ENCODE results near the gene OTUD4.
"Not testable (repeated sequence)": the region's sequence is repeated elsewhere in the genome, so short reads cannot be mapped to it uniquely, and the experiment has no call there.

The OTUD4 gene, protein sequence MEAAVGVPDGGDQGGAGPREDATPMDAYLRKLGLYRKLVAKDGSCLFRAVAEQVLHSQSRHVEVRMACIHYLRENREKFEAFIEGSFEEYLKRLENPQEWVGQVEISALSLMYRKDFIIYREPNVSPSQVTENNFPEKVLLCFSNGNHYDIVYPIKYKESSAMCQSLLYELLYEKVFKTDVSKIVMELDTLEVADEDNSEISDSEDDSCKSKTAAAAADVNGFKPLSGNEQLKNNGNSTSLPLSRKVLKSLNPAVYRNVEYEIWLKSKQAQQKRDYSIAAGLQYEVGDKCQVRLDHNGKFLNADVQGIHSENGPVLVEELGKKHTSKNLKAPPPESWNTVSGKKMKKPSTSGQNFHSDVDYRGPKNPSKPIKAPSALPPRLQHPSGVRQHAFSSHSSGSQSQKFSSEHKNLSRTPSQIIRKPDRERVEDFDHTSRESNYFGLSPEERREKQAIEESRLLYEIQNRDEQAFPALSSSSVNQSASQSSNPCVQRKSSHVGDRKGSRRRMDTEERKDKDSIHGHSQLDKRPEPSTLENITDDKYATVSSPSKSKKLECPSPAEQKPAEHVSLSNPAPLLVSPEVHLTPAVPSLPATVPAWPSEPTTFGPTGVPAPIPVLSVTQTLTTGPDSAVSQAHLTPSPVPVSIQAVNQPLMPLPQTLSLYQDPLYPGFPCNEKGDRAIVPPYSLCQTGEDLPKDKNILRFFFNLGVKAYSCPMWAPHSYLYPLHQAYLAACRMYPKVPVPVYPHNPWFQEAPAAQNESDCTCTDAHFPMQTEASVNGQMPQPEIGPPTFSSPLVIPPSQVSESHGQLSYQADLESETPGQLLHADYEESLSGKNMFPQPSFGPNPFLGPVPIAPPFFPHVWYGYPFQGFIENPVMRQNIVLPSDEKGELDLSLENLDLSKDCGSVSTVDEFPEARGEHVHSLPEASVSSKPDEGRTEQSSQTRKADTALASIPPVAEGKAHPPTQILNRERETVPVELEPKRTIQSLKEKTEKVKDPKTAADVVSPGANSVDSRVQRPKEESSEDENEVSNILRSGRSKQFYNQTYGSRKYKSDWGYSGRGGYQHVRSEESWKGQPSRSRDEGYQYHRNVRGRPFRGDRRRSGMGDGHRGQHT

DNA sequence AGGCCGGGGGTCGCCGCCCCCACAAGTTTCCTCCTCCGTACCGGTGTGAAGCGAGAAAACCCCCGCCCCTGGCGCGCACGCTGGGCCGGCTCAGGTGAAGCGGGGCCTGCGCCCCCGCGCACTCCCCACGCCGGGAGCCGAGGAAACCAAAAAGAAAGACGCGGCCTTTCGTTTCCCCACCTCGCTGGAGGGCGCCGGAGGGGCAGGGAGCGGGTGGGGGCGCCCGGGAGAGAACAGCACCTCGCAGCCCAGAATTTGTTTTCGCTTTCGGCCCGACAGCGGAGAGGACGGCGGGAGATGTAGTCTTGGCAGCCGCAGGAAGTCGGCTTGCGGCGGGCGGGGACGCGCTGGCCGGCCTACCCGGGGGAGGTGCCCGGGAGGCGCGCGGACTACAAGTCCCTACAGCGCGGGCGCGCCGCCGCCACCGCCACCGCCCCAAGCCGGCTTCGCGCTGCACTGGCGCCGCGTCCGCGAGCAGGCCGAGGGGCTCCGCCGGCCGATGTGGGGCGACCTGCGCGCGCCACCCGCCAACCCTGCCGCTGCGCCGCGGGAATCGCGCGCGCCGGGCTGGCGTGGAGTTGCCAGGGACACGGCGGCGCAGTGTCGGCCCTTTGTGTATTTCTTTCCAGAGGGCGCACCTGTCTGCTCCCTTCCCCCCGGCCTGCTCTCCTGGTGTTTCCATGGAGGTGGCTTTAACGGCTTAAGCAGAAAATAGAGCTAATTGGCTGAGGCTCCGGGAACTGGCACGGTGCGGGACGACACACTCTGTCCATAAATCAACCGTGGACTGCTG, at the start of gene OTUD4:
TSS of gene OTUD4 (minus strand) at position 292 of the 793 bp plus-strand sequence. CDS start 616 bp downstream, outside the sequence.
- peak; percentile 78 for DNase-seq

DNA sequence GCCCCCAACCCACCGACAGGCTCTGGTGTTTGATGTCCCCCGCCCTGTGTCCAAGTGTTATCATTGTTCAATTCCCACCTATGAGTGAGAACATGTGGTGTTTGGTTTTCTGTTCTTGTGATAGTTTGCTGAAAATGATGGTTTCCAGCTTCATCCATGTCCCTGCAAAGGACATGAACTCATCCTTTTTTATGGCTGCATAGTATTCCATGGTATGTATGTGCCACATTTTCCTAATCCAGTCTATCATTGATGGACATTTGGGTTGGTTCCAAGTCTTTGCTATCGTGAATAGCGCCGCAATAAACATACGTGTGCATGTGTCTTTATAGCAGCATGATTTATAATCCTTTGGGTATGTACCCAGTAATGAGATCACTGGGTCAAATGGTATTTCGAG, 42.8 kb upstream of the OTUD4 start:
- DNase-seq: not testable (repeated sequence)

DNA sequence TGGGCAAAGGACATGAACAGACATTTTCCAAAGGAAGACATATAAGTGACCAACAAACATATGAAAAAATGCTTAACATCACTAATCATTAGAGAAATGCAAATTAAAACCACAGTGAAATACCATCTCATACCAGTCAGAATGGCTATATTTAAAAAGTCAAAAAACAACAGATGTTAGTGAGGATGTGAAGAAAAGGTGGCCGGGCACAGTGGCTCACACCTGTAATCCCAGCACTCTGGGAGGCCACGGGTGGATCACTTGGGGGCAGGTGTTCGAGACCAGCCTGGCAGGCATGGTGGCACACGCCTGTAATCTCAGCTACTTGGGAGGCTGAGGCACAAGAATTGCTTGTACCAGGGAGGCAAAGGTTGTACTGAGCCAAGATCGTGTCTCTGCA, 41.1 kb upstream of the OTUD4 start:
- DNase-seq: not testable (repeated sequence)

DNA sequence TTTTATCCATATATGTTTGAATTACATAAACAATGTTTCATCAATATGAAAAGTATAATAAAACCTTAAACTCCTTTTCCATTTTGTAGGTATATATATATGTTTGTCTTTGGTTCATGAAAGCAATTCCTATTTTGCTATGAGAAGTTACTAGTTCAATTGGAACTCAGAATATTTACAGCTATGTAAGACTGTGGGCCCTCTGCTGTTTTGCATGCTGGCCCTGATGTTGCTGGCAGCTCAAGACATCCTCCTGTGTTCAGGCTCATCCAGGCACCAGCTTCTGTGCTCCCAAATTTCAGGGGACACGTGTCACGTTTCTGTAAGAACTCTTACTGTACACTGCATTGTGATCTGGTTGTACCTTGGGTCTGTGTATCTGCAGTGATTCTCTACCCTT, 38.7 kb upstream of the OTUD4 start:
- DNase-seq: no peak

DNA sequence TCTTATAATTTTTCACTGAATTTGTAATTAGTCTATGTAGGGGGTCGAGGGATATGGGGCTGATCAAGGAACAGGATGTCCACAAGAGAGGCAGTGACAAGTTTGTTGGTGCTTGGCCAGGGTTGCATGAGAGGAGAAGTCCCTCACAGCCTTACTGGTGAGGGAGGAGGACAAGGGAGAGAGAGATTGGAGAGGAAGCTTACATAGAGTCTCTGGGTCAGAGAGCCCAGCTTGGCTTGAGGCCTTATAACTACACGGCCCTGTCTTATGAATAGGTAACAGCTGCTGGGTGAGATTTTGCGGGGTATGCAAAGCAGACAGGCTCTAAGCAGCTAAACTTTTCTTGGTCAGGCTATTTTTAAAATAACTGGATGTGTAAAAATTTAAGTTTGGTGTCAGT, 37.9 kb upstream of the OTUD4 start:
- no peak for DNase-seq

DNA sequence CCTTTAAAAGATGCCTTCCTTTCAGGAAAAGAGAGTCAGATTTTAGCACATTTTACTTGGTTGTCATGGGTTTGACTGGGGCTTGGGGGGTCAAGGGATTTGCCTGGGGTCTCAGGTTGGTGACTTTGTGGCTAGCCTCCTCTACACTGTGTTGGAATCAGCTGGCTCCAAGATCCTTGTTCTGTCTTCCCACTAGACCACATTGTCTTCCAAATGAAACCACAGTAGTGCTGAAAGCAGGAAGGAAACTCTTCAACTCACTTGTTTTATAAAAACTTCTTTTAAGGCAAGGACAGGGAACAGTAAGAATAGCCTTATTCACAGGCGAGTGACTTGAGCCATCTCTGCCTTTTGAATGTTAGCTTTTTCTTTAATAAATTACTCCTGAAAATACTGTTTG, 37.0 kb upstream of the OTUD4 start:
- DNase-seq: no peak

DNA sequence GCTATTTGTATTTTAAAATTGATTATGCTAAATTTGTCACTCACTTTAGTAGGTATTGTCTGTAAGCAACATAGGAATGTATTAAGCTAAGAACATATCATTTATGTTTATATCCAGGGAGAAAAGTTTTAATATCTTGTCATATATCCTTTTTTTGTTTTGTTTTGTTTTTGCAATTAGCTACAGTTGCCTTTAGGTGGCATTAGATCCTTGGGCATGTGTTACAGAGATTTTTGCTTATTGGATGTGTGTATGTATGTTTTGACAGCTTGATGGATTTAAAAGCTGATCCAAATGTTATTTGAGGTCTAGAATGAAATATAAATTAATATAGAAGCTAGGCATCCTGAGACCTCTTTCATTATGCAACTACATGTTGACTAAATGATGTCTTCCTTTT, 36.1 kb upstream of the OTUD4 start:
- no peak for DNase-seq

DNA sequence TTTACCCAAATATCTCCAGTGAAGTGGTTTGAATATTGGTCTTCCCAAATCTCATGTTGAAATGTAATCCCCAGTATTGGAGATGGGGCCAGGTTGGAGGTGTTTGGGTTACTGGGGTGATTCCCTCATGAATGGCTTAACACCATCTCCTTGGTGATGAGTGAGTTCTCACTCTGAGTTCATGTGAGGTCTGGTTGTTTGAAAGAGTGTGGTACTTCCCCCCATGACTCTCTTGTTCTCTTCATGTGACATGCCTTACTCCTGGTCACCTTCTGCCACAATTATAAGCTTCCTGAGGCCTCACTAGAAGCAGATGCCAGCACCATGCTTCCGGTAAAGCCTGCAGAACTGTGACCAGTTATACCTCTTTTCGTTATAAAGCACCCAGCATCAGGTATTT, 32.9 kb upstream of the OTUD4 start:
- no peak for DNase-seq

DNA sequence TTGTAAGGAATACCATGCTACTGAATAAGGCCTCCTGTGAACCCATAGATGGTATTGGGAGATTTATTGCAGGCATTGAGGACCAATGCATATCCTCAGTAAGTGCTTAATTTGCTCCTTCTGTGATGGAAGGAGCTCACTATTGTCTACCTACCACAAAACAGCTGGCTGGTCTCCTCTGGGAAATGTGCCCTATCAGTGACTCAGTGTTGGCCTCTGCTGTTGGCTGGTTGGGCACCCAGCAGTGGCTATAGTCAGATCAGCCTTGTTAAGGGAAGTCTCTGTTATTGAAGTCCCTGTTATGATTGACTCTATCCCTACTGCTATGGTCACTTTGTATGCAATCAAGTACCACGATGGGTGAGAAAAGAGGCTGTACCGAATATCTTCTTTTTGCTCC, 27.5 kb upstream of the OTUD4 start:
- no peak for DNase-seq

DNA sequence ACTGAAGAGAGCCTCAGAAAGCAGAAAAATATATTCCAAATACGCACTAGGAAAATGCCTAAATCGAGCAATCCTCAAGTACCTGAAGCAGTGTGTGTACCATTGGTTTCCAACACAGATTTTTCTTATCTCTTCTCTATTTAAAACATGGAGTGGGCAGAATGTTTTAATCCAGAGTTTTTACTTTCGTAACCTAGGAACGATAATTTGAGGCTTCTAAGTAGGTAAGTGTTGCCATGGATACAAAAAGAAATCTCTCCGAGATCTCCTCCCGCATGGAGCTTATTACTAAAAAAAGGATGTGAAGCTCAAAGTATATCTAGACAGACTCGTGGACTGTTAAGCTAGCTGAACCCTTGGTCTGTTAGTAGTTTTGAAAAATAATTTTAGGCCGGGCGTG, 23.0 kb upstream of the OTUD4 start:
- no peak for DNase-seq

DNA sequence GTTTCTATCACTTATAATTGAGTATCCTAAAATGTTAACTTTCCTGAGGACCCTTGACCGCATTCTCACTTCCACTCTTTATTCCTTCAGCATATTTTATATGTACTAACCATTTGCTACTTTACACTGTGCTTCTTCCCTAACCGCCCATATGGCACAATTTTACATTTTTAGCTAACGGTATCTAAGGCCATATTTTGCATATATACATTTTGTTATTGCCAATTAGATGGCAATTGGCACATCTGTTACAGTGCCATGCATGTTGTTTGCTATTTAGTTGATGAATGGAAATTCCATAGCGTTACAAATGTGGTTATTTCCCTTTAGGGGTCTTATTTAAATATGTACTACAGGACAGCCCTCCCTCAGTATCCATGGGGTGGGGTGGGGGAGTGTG, 20.0 kb upstream of the OTUD4 start:
- no peak for DNase-seq

DNA sequence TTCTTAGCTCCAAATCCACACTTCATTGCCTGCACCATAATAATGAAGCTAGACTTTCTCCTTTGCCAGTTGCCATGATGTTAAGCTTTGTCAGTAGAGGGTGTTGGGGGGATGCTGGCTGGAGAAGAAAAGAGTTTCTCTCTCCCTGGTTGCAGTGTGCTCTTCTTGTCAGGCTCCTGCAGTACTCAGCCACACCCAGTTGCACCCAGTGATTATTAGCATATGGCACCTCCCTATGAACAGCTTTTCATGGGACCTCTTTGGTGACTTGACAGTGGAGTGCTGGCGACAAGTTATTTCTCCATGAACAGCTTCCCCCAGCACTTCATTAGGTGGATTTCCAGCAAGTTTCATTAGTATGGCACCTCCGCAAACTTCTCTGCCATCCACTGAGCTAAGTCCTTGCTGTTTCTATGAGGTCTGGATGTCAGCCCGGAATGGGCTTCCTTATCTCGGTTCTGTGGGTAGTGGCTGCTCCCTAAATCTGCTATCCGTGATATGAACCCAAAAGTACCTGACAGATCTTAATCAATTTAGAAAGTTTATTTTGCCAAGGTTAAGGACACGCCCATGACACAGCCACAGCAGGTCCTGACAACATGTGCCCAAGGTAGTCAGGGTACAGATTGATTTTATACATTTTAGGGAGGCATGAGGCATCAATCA, 18.8 kb upstream of the OTUD4 start:
- no peak for DNase-seq

DNA sequence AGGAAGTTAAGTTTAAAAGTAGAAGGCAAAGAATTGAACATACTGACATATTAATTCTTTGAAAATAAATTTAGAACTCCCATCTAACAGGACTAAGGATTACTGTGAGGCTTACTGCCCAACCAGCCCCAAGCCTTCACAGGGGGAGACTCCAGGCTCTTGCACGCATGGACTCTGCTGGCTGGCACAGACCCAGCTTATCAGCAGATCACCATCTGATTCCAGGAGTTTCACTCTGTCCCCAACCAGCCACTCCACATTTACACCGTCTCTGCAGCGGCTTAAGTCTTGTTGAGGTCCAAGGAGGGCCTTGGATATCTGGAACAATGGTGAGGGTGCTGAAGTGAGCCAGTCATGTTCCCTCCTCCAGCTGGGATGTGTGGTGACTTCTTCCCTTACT, 16.4 kb upstream of the OTUD4 start:
- no peak for DNase-seq

DNA sequence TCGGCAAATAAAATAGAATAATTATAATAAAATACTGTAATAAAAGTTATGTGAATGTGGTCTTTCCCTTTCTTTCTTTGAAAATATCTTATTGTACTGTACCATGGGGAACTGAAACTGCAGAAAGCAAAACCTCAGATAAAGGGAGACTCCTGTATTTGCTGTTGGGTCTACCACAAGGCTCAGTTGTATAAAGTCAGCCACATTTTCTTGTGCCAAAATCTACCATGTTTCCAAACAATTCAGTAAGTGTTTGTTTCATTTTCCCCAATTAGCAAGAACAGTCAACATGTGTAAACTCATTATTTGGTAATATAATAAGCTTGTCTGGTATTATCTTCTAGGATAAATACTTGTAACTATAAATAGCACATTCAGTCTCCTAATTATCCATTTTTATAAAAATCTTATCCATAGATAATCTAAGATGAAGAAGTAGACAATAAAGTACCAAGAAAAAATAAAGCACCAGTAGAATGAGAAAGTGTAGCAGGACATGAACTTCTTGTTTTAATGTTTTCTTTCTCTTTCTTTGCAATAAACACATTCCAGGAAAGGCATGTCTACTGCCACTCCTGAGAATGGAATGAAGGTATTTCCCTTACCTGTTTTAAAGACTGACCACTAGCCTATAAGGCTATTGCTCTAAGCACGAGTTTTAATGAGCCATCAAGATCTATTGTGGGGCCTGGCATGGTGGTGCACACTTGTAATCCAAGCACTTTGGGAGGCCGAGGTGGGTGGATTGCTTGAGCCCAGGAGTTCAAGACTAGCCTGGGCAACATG, 15.0 kb upstream of the OTUD4 start:
- no peak for DNase-seq

DNA sequence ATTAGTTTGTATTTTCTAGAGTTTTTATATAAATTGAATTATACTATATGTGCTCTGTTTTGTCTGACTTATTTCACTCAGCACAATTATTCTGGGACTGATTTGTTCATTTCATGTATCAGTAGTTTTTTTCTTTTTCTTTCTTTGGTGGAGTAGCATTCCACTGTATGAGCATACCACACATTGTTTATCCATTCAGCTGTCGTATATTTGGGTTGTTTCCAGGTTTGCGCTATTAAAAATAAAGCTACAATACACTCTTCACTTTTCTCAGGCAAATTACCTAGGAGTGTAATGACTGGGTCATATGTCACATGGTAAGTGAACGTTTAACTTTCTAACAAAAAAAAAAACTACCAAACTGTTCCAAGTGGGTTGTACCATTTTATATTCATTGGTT, 9.6 kb upstream of the OTUD4 start:
- no peak for DNase-seq

DNA sequence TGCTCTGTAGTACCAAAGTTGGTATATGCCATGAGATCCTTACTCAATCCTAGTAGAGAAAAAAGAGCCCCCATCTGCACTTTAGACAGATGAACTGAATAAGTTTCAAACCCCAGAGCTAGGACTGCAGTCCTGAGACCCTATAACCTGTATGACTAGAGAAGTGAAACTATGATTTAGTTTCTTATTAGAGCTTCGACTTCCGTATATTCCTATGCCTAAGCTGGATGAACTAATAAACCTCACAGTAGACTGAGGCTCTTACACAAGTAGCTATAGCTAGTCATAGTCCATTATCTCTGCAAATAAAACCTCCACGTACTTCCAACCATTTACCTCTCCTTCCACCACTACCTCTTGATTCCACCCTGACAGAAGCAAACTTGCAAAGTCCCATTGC, 6.3 kb upstream of the OTUD4 start:
- DNase-seq: no peak

DNA sequence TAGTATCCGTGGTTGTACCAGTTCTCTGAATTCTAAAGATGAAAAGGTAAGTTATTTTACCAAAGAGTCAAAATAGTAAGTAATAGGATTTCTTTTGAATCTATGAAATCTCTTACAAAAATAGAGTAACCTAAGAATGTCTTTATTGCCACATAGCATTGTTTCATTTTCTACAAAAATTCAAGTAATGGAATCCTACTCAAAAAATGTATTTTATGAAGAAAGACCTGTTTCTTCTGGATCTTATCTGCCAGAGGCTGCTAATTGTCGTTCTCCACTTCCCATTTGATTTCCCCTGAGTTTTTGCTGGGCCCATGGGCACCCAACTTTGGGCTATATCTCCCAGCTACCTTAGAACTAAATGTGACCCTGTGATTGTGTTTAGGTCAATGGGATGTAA, 3.2 kb upstream of the OTUD4 start:
- DNase-seq: no peak

DNA sequence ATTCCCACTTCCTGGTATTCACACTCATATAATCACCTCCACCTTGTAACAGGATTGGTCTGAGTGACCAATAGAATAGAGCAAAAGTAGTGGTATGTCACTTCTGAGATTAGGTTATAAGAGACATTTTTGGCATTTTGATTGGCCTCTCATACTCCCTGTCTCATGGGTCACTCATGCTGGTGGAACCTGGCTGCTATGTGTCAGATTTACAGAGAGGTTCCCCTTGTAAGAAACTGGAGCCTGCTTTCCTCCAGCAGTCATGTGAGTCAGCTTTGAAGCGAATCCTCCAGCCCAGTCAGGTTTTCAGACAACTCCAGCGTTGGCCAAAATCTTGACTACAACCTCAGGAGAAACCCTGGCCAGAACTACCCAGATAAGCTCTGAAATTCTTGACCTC, 2.6 kb upstream of the OTUD4 start:
- DNase-seq: no peak

DNA sequence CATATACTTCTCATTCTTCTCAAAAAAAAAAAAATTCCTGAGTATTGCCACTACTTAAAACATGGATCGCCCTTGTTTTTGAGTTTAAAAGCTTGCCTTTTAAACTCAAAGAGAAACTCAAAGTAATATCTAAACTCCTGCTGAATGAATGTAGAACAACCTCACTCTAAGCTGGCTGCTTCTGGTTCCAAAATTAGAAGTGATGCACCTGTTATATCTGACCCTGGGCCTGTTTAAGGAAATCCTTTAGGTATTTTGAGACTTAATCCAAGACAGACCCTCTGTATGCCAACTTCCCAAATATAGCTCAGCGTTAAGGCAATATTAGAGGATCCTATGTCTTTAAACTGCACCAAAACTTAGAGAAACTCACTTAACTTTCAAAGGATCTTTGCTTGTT, 1.8 kb upstream of the OTUD4 start:
- no peak for DNase-seq

DNA sequence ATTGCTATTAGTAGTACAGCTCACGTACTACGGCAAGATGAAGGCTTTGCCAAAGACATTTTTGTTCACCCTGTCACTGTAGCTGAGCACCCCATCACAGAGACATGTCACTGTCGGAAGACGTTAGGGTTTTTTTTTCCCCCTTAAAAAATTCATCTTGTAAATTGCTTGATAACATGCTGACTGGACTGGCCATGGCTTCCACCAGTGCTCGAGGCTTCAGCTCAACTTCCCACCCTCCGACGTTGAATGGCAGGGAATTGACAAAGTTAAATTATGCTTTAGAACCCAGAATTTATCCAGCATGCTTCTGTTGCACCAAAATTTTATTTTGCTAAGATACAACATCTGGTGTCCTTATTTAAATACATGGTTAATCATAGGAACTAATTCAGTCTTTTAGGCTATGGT, 707 bp upstream of the OTUD4 start:
- no peak for DNase-seq

DNA sequence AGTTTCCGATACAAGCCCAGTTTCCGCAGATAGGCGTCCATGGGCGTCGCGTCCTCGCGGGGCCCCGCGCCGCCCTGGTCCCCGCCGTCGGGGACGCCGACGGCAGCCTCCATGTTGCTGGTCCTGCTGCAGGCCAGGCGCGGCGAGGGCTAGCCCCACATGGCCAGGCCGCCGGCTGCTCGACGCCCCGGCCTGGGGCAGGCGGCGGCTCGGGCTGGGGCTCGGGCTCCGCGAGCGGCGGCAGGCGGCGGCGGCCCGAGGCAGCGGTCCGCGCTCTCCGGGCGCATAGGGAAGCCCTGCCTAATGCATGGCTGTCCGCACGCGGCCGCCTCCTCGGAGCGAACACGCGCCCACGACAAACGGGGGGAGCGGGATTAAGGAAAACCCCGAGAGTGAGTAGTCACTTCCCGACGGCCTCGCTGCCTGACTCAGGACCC, 510 bp downstream of the OTUD4 start:
- DNase-seq: peak; percentile 0
